Retinal pigment epithelial cell (primary cell): ENCODE measurements around the gene MT1A.
A peak's percentile ranks its signal among the peaks of the same experiment; 100 is the strongest.

ENCODE experiments used
- DNase-seq: peaks from one replicate; pipeline ENCODE4 v3.0.0-alpha.2; 2010; ENCODE audit warnings: low read depth
- H3K4me3 ChIP-seq: 2 replicates; pipeline ENCODE4 v1.5.1; 2011; ENCODE audit warnings: mild to moderate bottlenecking, low read length, control low read depth, moderate library complexity
- CTCF ChIP-seq: conservative IDR thresholded peaks from 2 replicates; pipeline ENCODE4 v1.5.1; 2011; ENCODE audit warnings: low read depth, low read length, control low read depth, inconsistent platforms

MT1A gene

GRCh38 chr16:56639045-56639444 is 579 bp downstream of the MT1A start:
- no peak for DNase-seq
- no peak for TF ChIP-seq CTCF
- no peak overlapping the region for H3K4me3 ChIP-seq

- no peak for TF ChIP-seq CTCF
- DNase-seq: no peak
- H3K4me3 ChIP-seq: no peak overlapping the region
Observed at GRCh38 chr16:56640076-56640475, 1.6 kb downstream of the MT1A start.

- TF ChIP-seq CTCF: no peak
- no peak for DNase-seq
- no peak overlapping the region for H3K4me3 ChIP-seq
Observed at GRCh38 chr16:56641166-56641565, 2.7 kb downstream of the MT1A start.

DNA sequence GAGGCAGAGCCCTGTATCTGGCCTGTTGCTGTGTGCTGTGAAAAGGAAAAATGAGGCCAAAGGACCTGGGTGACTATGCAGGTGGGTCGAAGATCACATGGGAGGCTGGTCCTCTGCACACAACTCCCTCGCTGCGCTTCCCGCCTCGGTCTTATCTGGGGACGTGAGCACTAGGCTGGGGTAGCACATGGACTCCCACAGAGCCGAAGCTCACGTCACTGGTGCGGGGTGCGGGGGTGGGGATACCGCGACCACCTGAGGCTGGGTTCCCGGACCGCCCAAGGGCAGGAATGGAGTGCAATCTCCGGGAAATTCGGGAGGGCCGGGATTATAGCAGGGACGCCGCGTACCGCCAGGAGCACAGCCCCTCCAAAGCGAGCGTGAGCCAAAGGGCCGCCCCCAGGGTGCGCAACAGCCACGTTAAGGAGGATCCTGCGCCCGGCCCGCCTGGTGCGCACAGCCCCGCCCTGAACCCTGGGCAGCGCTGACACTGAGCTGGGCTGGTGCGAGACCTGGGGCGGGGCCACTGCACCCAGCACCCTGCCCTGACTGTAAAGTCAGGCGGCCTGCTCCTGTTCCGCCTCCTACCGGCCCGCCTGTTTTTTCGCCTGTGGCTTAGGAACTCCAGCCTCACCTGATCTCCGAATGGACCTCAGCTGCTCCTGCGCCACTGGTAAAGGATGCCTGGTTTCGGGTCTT is 4.8 kb downstream of the MT1A start:
- peak; percentile 23 for DNase-seq

GRCh38 chr16:56643833-56644232 is 5.4 kb downstream of the MT1A start:
- H3K4me3 ChIP-seq: peak overlapping the region; percentile 32

More for the DNA sequence above, 4.8 kb downstream of the MT1A start:
- TF ChIP-seq CTCF: peak; percentile 55
- peak overlapping the region; percentile 32 for H3K4me3 ChIP-seq

DNA sequence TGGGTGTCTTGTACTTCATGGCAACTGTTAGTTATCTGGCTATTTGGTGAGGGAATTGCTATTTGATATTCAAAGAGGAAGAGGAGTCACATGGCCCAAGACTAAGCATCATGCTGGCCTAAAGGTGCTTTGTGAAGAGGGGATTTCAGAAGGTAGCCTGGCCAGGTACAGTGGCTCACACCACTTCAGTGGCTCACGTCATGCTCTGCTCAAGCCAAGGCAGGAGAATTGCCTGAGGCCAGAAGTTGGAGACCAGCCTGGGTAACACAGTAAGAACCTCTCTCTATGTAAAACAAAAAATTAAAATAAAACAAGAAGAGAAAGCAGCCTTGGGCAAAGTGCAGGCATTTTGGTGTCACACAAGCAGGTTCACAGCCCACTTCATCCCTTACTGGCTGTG is 6.8 kb downstream of the MT1A start:
- DNase-seq: no peak
- TF ChIP-seq CTCF: no peak
- no peak overlapping the region for H3K4me3 ChIP-seq

More at GRCh38 chr16:56643833-56644232, 5.4 kb downstream of the MT1A start:
- no peak for DNase-seq
- no peak for TF ChIP-seq CTCF

DNA sequence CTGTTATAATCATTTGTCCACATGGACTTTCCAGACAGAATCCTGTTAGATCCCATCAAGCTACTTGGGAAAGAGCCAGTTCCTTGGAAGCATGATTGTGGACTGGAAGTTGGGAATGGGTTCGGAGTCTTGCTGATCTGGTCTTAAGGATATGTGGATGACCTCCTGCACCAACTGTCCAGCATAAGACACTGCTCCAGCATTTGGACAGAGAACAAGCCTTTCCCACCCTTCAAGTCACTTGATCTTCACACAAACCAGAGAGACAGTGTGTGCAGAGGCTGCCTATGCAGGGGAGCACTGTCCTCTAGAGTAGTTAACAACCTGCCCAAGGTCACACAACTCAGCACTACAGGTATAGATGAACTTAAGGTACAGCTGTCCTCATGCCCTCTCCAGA is 7.4 kb downstream of the MT1A start:
- no peak for DNase-seq
- no peak for TF ChIP-seq CTCF

More for the DNA sequence above, 7.4 kb downstream of the MT1A start:
- no peak overlapping the region for H3K4me3 ChIP-seq
